H9 (cell line): ENCODE results near the gene SMC1B. TPM values are rescaled to one million over a fixed set of nuclear protein-coding genes. Genes with fewer than 3 reads are reported as not detected.

Source experiments
- DNase-seq: peaks from one replicate; pipeline ENCODE4 v3.0.0-alpha.2; 2017
- H2AFZ ChIP-seq: one replicate; pipeline ENCODE4 v1.6.1; 2013; ENCODE audit warnings: mild to moderate bottlenecking, low read length, control low read depth, moderate library complexity
- H2AK5ac ChIP-seq: 2 replicates; pipeline ENCODE4 v1.6.1; 2013; ENCODE audit warnings: low read length, control low read depth, mixed read lengths; ENCODE audit not compliant: insufficient read length
- H2BK120ac ChIP-seq: one replicate; pipeline ENCODE4 v1.6.1; 2013; ENCODE audit warnings: low read depth, mild to moderate bottlenecking, low read length, control low read depth, inconsistent platforms; ENCODE audit not compliant: poor library complexity, severe bottlenecking
- H2BK12ac ChIP-seq: 2 replicates; pipeline ENCODE4 v1.6.1; 2013; ENCODE audit warnings: low read length, control low read depth, mixed read lengths, low read depth; ENCODE audit not compliant: insufficient read length
- H2BK15ac ChIP-seq: 2 replicates; pipeline ENCODE4 v1.6.1; 2013; ENCODE audit warnings: low read depth, low read length, control low read depth
- H2BK20ac ChIP-seq: one replicate; pipeline ENCODE4 v1.6.1; 2013; ENCODE audit warnings: low read depth, mild to moderate bottlenecking, low read length, control low read depth, inconsistent platforms; ENCODE audit not compliant: poor library complexity, severe bottlenecking
- H2BK5ac ChIP-seq: 2 replicates; pipeline ENCODE4 v1.6.1; 2013; ENCODE audit warnings: low read length, control low read depth, mixed read lengths; ENCODE audit not compliant: insufficient read length
- H3K14ac ChIP-seq: 2 replicates; pipeline ENCODE4 v1.6.1; 2013; ENCODE audit warnings: low read length, control low read depth; ENCODE audit not compliant: insufficient read depth
- H3K18ac ChIP-seq: 2 replicates; pipeline ENCODE4 v1.6.1; 2013; ENCODE audit warnings: low read depth, mild to moderate bottlenecking, mixed read lengths, low read length, control low read depth; ENCODE audit not compliant: insufficient read length
- H3K23ac ChIP-seq: 2 replicates; pipeline ENCODE4 v1.6.1; 2013; ENCODE audit warnings: low read length, control low read depth, mixed read lengths, low read depth; ENCODE audit not compliant: insufficient read length
- H3K23me2 ChIP-seq: 2 replicates; pipeline ENCODE4 v1.6.1; 2013; ENCODE audit warnings: low read depth, mild to moderate bottlenecking, mixed read lengths, low read length, control low read depth; ENCODE audit not compliant: insufficient read length, poor library complexity, severe bottlenecking
- H3K27ac ChIP-seq: 2 replicates; pipeline ENCODE4 v1.5.1; 2013; ENCODE audit warnings: low read length, control low read depth, mixed read lengths, low read depth; ENCODE audit not compliant: insufficient read length
- H3K27me3 ChIP-seq: 2 replicates; pipeline ENCODE4 v1.6.1; 2013; ENCODE audit warnings: low read length, control low read depth, inconsistent platforms; ENCODE audit not compliant: insufficient read depth
- H3K4ac ChIP-seq: 2 replicates; pipeline ENCODE4 v1.6.1; 2013; ENCODE audit warnings: low read depth, mild to moderate bottlenecking, control low read depth, inconsistent platforms, low read length, moderate library complexity
- H3K4me1 ChIP-seq: 2 replicates; pipeline ENCODE4 v1.6.1; 2013; ENCODE audit warnings: low read length, control low read depth, inconsistent platforms; ENCODE audit not compliant: insufficient read depth
- H3K4me2 ChIP-seq: 2 replicates; pipeline ENCODE4 v1.6.1; 2013; ENCODE audit warnings: low read length, control low read depth, mixed read lengths; ENCODE audit not compliant: insufficient read length, insufficient read depth
- H3K56ac ChIP-seq: 2 replicates; pipeline ENCODE4 v1.6.1; 2013; ENCODE audit warnings: low read depth, mild to moderate bottlenecking, mixed read lengths, low read length, control low read depth; ENCODE audit not compliant: insufficient read length
- H3K79me1 ChIP-seq: 2 replicates; pipeline ENCODE4 v1.6.1; 2013; ENCODE audit warnings: low read depth, mild to moderate bottlenecking, moderate library complexity, low read length, control low read depth, inconsistent platforms; ENCODE audit not compliant: insufficient read depth, poor library complexity, severe bottlenecking
- H3K79me2 ChIP-seq: 2 replicates; pipeline ENCODE4 v1.6.1; 2013; ENCODE audit warnings: low read length, control low read depth, inconsistent platforms; ENCODE audit not compliant: insufficient read depth
- H3K9ac ChIP-seq: 2 replicates; pipeline ENCODE4 v1.6.1; 2013; ENCODE audit warnings: low read length, control low read depth, mixed read lengths; ENCODE audit not compliant: insufficient read length; ENCODE audit errors: extremely low read depth
- H3K9me3 ChIP-seq: one replicate; pipeline ENCODE4 v1.6.1; 2013; ENCODE audit warnings: low read depth, low read length, inconsistent platforms; ENCODE audit not compliant: control insufficient read depth
- H3T11ph ChIP-seq: one replicate; pipeline ENCODE4 v1.6.1; 2013; ENCODE audit warnings: mild to moderate bottlenecking, low read length, control low read depth, inconsistent platforms
- H4K20me1 ChIP-seq: one replicate; pipeline ENCODE4 v1.6.1; 2013; ENCODE audit not compliant: control insufficient read depth, insufficient read length, insufficient read depth
- H4K5ac ChIP-seq: 2 replicates; pipeline ENCODE4 v1.6.1; 2013; ENCODE audit warnings: low read depth, mild to moderate bottlenecking, mixed read lengths, low read length, control low read depth; ENCODE audit not compliant: insufficient read length
- H4K8ac ChIP-seq: replicated peaks from 2 replicates; pipeline ENCODE4 v1.6.1; 2013; ENCODE audit warnings: low read length, control low read depth, mixed read lengths, low read depth; ENCODE audit not compliant: insufficient read length
- H4K91ac ChIP-seq: 2 replicates; pipeline ENCODE4 v1.6.1; 2013; ENCODE audit warnings: low read depth, mild to moderate bottlenecking, moderate library complexity, mixed read lengths, low read length, control low read depth; ENCODE audit not compliant: insufficient read length
- H3K27ac Mint-ChIP-seq, 3 experiments: 2 replicates in 2 of 3; 3 replicates in 1 of 3; pipeline ENCODE4 v1.8.0; 2020 to 2021; ENCODE audit warnings: mixed read lengths in 3 of 3, mild to moderate bottlenecking in 1 of 3, moderate library complexity in 1 of 3
- H3K27me3 Mint-ChIP-seq: 2 replicates; pipeline ENCODE4 v1.8.0; 2021; ENCODE audit warnings: low read depth, mild to moderate bottlenecking, moderate library complexity, mixed read lengths
- H3K36me3 Mint-ChIP-seq, 3 experiments: 2 replicates in 2 of 3; 3 replicates in 1 of 3; pipeline ENCODE4 v1.8.0; 2020 to 2021; ENCODE audit warnings: low read depth in 3 of 3, mixed read lengths in 3 of 3; ENCODE audit not compliant: insufficient read depth in 1 of 3
- H3K4me1 Mint-ChIP-seq, 2 experiments: 2 replicates each; pipeline ENCODE4 v1.8.0; 2020; ENCODE audit warnings: mixed read lengths in 2 of 2
- H3K4me3 Mint-ChIP-seq, 2 experiments: 2 replicates in 1 of 2; 3 replicates in 1 of 2; pipeline ENCODE4 v1.8.0; 2020 to 2021; ENCODE audit warnings: mild to moderate bottlenecking in 2 of 2, mixed read lengths in 2 of 2, moderate library complexity in 1 of 2
- H3K9me3 Mint-ChIP-seq, 2 experiments: 2 replicates in 1 of 2; 3 replicates in 1 of 2; pipeline ENCODE4 v1.8.0; 2020; ENCODE audit warnings: mild to moderate bottlenecking in 2 of 2, mixed read lengths in 2 of 2, moderate library complexity in 1 of 2
- WGBS: extraction: QIAGEN DNeasy Blood & Tissue Kit; methylation state at CpG from one replicate; pipeline ENCODE4 v1.1.7; 2013; ENCODE audit warnings: missing lambda C conversion rate, low lambda C conversion rate, mixed read lengths; ENCODE audit not compliant: insufficient read length; ENCODE audit errors: extremely low coverage; 5-methylcytosine and 5-hydroxymethylcytosine counted together
- total RNA-seq: library from RNA; stranded (reverse); gene quantifications from 2 replicates; pipeline ENCODE4 v1.2.1, GENCODE V29; 2021
- TF ChIP-seq, protein P1 (sequence below): fragments of 200-600 bp; sonication (generic); conservative IDR thresholded peaks from 3 replicates; pipeline ENCODE4 v1.8.0; 2021; ENCODE audit warnings: antibody characterized with exemption, mild to moderate bottlenecking

SMC1B gene
- total RNA-seq, 1 experiment from 2014 or later: not detected

DNA sequence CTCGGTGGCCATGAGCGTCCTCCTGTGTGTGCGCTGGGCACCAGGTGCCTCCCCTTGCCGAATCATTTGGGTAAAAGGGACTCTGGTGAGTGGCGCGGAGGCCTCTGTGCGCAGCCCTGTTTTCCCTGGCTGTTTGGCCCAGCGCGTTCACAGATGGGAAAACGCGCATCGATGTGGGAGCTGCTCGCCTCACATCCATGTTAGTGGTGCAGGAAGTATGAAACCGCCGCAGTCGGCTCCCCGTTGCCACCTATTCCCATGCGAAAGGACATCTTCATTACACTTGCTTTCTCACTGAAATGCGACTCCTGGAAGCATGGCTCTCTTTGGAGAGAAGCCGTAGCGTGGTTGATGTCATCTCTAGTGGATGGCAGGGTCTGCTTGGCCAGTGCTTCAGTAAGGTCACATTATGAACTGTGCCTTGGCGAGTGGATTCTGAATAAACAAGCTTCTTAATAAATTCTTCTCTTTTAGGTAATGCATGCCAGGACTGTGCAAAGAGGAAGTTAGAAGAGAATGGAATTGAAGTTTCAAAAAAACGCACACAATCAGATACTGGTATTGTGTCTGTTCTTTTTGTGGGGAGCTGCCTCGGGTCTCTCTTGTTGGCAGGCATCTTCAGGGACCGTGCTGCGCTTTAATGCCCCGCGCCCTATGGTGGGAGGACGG lies 77.4 kb downstream of the SMC1B start:
- Histone ChIP-seq H3K9ac (no peak overlapping the region), H2AK5ac (no peak overlapping the region), H2BK15ac (no peak overlapping the region), H3K27ac (no peak overlapping the region), H3K23me2 (no peaks in the 10 kb centered on the region), H3K79me1 (no peaks in the 10 kb centered on the region), H3K4ac (no peak overlapping the region), H4K91ac (no peak overlapping the region), H3K23ac (no peak overlapping the region), H3T11ph (no peak overlapping the region), H4K8ac (no peak overlapping the region), H3K4me1 (no peaks in the 10 kb centered on the region), H2BK5ac (no peak overlapping the region), H3K27me3 (no peaks in the 10 kb centered on the region), H2AFZ (no peak overlapping the region), H3K9me3 (no peaks in the 10 kb centered on the region), H3K18ac (no peak overlapping the region), H3K56ac (no peak overlapping the region), H3K14ac (no peak overlapping the region), H3K79me2 (no peaks in the 10 kb centered on the region), H4K20me1 (no peaks in the 10 kb centered on the region), H2BK12ac (no peak overlapping the region), H4K5ac (no peak overlapping the region), H3K4me2 (no peak overlapping the region), H2BK20ac (no peak overlapping the region), H2BK120ac (no peak overlapping the region)
- H3K4me3 Mint-ChIP-seq: no peak overlapping the region
- H3K9me3 Mint-ChIP-seq: no peaks in the 10 kb centered on the region; a peak in 1 of 5 replicates
- H3K36me3 Mint-ChIP-seq: peaks cover 9 to 73% (median 56%) of the 10 kb centered on the region in 3 experiments; a peak in 6 of 7 replicates
- H3K27me3 Mint-ChIP-seq: no peaks in the 10 kb centered on the region
- no peak for DNase-seq
- no CpG with 5 or more reads among the region's 29 CpGs for WGBS
- no peak overlapping the region for H3K27ac Mint-ChIP-seq
- TF ChIP-seq, protein P1, sequence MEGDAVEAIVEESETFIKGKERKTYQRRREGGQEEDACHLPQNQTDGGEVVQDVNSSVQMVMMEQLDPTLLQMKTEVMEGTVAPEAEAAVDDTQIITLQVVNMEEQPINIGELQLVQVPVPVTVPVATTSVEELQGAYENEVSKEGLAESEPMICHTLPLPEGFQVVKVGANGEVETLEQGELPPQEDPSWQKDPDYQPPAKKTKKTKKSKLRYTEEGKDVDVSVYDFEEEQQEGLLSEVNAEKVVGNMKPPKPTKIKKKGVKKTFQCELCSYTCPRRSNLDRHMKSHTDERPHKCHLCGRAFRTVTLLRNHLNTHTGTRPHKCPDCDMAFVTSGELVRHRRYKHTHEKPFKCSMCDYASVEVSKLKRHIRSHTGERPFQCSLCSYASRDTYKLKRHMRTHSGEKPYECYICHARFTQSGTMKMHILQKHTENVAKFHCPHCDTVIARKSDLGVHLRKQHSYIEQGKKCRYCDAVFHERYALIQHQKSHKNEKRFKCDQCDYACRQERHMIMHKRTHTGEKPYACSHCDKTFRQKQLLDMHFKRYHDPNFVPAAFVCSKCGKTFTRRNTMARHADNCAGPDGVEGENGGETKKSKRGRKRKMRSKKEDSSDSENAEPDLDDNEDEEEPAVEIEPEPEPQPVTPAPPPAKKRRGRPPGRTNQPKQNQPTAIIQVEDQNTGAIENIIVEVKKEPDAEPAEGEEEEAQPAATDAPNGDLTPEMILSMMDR: no peak
- 0 out of 4 replicates have a peak, but pooled peaks cover 0 to 2% of the 10 kb centered on the region in 2 experiments for H3K4me1 Mint-ChIP-seq
